HepG2 (cell line): Measurements from ENCODE around the gene DNAL4. TPM values are rescaled to one million over a fixed set of nuclear protein-coding genes. Genes with fewer than 3 reads are reported as not detected.

Source experiments
- AGO2 ChIP-seq: fragments of 200-400 bp; formaldehyde crosslinking; optimal IDR thresholded peaks from 2 replicates; pipeline ENCODE3; 2017; ENCODE audit warnings: mild to moderate bottlenecking, low read depth, low read length, moderate library complexity
- AHR ChIP-seq: IDR thresholded peaks from 2 replicates; pipeline ENCODE4 v1.6.1; 2018; ENCODE audit warnings: missing genetic modification reagents, missing compliant biosample characterization
- HNF4A ChIP-seq: sonication (generic); formaldehyde crosslinking; IDR thresholded peaks from 2 replicates; pipeline ENCODE4 v1.4.0; 2020; ENCODE audit warnings: missing genetic modification reagents
- KLF12 ChIP-seq: sonication (generic); formaldehyde crosslinking; IDR thresholded peaks from 2 replicates; pipeline ENCODE4 v1.4.0; 2020; ENCODE audit warnings: missing genetic modification reagents, borderline replicate concordance
- NCOA5 ChIP-seq: sonication (generic); formaldehyde crosslinking; IDR thresholded peaks from 2 replicates; pipeline ENCODE4 v1.4.0; 2020; ENCODE audit warnings: missing genetic modification reagents
- NONO ChIP-seq, 2 experiments: fragments of 450-650 bp in 1 of 2; sonication (generic) in 1 of 2; formaldehyde crosslinking in 1 of 2; IDR thresholded peaks in 1 of 2; conservative IDR thresholded peaks in 1 of 2; 2 replicates each; pipeline versions ENCODE4 v1.6.1 to v1.8.0; 2017 to 2022; ENCODE audit warnings: mild to moderate bottlenecking in 1 of 2, missing genetic modification reagents in 1 of 2, moderate library complexity in 1 of 2
- REST ChIP-seq, 2 experiments: IDR thresholded peaks; 2 replicates each; pipeline ENCODE4 v1.6.1; 2011 to 2012; ENCODE audit warnings: low read length in 2 of 2, borderline replicate concordance in 1 of 2, low read depth in 1 of 2, mild to moderate bottlenecking in 1 of 2, moderate library complexity in 1 of 2
- SP4 ChIP-seq: sonication (generic); formaldehyde crosslinking; IDR thresholded peaks from 2 replicates; pipeline ENCODE4 v1.8.1; 2023; ENCODE audit warnings: mild to moderate bottlenecking, missing genetic modification reagents
- U2AF1 ChIP-seq: fragments of 200-400 bp; formaldehyde crosslinking; optimal IDR thresholded peaks from 2 replicates; pipeline ENCODE3; 2017; ENCODE audit warnings: mild to moderate bottlenecking, low read depth, low read length
- U2AF2 ChIP-seq: fragments of 200-400 bp; formaldehyde crosslinking; IDR thresholded peaks from 2 replicates; pipeline ENCODE4 v1.6.1; 2017; ENCODE audit warnings: low read depth, mild to moderate bottlenecking, low read length
- YEATS4 ChIP-seq: sonication (generic); formaldehyde crosslinking; IDR thresholded peaks from 2 replicates; pipeline ENCODE4 v1.4.0; 2020; ENCODE audit warnings: missing genetic modification reagents, borderline replicate concordance
- ZKSCAN1 ChIP-seq: fragments of 150-350 bp; IDR thresholded peaks from 2 replicates; pipeline ENCODE4 v1.6.1; 2014; ENCODE audit warnings: low read length
- ZNF335 ChIP-seq: sonication (generic); formaldehyde crosslinking; IDR thresholded peaks from 2 replicates; pipeline ENCODE4 v1.4.0; 2020; ENCODE audit warnings: missing genetic modification reagents
- ZNF512B ChIP-seq: sonication (generic); formaldehyde crosslinking; IDR thresholded peaks from 2 replicates; pipeline ENCODE4 v1.5.1; 2020; ENCODE audit warnings: missing genetic modification reagents, mild to moderate bottlenecking, borderline replicate concordance
- ZNF562 ChIP-seq: sonication (generic); formaldehyde crosslinking; IDR thresholded peaks from 2 replicates; pipeline ENCODE4 v1.8.0; 2022; ENCODE audit warnings: missing genetic modification reagents, borderline replicate concordance
- ZNF678 ChIP-seq: sonication (generic); formaldehyde crosslinking; IDR thresholded peaks from 2 replicates; pipeline ENCODE4 v1.4.0; 2020; ENCODE audit warnings: mild to moderate bottlenecking, missing genetic modification reagents
- ZNF792 ChIP-seq: IDR thresholded peaks from 2 replicates; pipeline ENCODE4 v1.6.1; 2016
- ZSCAN22 ChIP-seq: sonication (generic); formaldehyde crosslinking; IDR thresholded peaks from 2 replicates; pipeline ENCODE4 v1.4.0; 2020; ENCODE audit warnings: mild to moderate bottlenecking, missing genetic modification reagents
- polyA plus RNA-seq, 8 experiments: library from polyadenylated mRNA; depleted of rRNA in 3 of 8; stranded (reverse) in 7 of 8; unstranded in 1 of 8; fragments of >200 nt; fragmentation: Illumina TruSeq in 4 of 8; extraction: Trizol in 4 of 8; gene quantifications; 2 replicates each; pipeline versions ENCODE4 v1.2.1 to v1.2.3, GENCODE V29; 2011 to 2016; ENCODE audit warnings: low read depth in 4 of 8, missing spikeins in 1 of 8, mixed read lengths in 1 of 8; ENCODE audit not compliant: insufficient read depth in 1 of 8
- total RNA-seq, 5 experiments: library from RNA; depleted of rRNA; stranded (reverse); fragments of >200 nt; fragmentation: Illumina TruSeq; extraction: Trizol; gene quantifications; 2 replicates each; pipeline ENCODE4 v1.2.3, GENCODE V29; 2016; ENCODE audit warnings: low read depth in 1 of 5
- TF ChIP-seq, protein P1 (sequence below): sonication (generic); formaldehyde crosslinking; IDR thresholded peaks from 2 replicates; pipeline ENCODE4 v1.8.0; 2022; ENCODE audit warnings: mild to moderate bottlenecking, missing genetic modification reagents; ENCODE audit not compliant: insufficient replicate concordance
- TF ChIP-seq, protein P2 (sequence below): sonication (generic); formaldehyde crosslinking; IDR thresholded peaks from 2 replicates; pipeline ENCODE4 v1.4.0; 2020; ENCODE audit warnings: mild to moderate bottlenecking, missing genetic modification reagents

The DNAL4 gene
- total and polyA plus RNA-seq, 2 of the 13 experiments (the other 11 are each of a cell fraction or from before 2014, with no cell fraction given): 8.0 to 10.7 TPM

DNA sequence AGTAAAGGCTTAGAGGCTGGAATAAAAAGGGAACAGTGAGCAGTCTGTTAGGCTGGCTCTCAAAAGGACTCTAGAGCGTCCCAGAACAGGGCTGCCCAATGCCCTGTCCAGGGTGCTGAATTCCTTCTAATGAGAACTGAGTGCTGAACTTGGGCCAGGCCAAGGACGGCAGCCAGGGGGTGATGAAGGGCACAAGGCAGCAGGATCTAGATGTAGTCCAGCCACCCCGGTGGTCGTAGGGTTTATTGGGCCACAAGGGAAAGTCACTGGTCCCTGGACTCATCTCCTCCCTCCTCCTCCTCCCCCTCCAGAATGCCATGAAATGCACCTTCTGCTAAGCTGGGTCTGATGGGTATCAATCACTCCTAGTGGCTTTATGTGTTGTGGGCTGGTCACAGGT, 30.6 kb upstream of the DNAL4 start (continued):
- TF ChIP-seq REST (IDR thresholded peaks at IDR 0.05; ENCODE audit: borderline replicate concordance in 1 of 2, low read depth in 1 of 2, low read length in 2 of 2): peak; percentile 98 to 99
- peak; percentile 79; the same call in 1 of the 2 replicates for TF ChIP-seq AHR (CRISPR knock-in tag)
- TF ChIP-seq U2AF2: no peak
- no peak for TF ChIP-seq NONO (IDR thresholded peaks at IDR 0.05)
- TF ChIP-seq NONO (CRISPR knock-in tag; conservative IDR thresholded peaks at IDR 0.05): no peak
- TF ChIP-seq SP4 (CRISPR knock-in tag): peak; percentile 75
- TF ChIP-seq, protein P1, sequence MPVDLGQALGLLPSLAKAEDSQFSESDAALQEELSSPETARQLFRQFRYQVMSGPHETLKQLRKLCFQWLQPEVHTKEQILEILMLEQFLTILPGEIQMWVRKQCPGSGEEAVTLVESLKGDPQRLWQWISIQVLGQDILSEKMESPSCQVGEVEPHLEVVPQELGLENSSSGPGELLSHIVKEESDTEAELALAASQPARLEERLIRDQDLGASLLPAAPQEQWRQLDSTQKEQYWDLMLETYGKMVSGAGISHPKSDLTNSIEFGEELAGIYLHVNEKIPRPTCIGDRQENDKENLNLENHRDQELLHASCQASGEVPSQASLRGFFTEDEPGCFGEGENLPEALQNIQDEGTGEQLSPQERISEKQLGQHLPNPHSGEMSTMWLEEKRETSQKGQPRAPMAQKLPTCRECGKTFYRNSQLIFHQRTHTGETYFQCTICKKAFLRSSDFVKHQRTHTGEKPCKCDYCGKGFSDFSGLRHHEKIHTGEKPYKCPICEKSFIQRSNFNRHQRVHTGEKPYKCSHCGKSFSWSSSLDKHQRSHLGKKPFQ (CRISPR knock-in tag): no peak
- no peak for TF ChIP-seq AGO2
- no peak for TF ChIP-seq HNF4A (CRISPR knock-in tag)
- TF ChIP-seq U2AF1: no peak
- TF ChIP-seq, protein P2, sequence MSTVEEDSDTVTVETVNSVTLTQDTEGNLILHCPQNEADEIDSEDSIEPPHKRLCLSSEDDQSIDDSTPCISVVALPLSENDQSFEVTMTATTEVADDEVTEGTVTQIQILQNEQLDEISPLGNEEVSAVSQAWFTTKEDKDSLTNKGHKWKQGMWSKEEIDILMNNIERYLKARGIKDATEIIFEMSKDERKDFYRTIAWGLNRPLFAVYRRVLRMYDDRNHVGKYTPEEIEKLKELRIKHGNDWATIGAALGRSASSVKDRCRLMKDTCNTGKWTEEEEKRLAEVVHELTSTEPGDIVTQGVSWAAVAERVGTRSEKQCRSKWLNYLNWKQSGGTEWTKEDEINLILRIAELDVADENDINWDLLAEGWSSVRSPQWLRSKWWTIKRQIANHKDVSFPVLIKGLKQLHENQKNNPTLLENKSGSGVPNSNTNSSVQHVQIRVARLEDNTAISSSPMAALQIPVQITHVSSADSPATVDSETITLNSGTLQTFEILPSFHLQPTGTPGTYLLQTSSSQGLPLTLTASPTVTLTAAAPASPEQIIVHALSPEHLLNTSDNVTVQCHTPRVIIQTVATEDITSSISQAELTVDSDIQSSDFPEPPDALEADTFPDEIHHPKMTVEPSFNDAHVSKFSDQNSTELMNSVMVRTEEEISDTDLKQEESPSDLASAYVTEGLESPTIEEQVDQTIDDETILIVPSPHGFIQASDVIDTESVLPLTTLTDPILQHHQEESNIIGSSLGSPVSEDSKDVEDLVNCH: no peak
- no peak for TF ChIP-seq NCOA5
- TF ChIP-seq YEATS4: no peak
- TF ChIP-seq KLF12 (CRISPR knock-in tag): 0 out of 2 replicates have a peak, but pooled peaks have one; percentile 66
- no peak for TF ChIP-seq ZNF562 (CRISPR knock-in tag)
- TF ChIP-seq ZNF335 (CRISPR knock-in tag): peak; percentile 77; the same call in 1 of the 2 replicates
- no peak for TF ChIP-seq ZNF678 (CRISPR knock-in tag)
- no peak for TF ChIP-seq ZKSCAN1
- no peak for TF ChIP-seq ZSCAN22 (CRISPR knock-in tag)
- no peak for TF ChIP-seq ZNF512B
- peak; percentile 86 for TF ChIP-seq ZNF792 (CRISPR knock-in tag)
